ENCODE measurements around the gene ZXDB. TPM values are rescaled to one million over a fixed set of nuclear protein-coding genes. Genes with fewer than 3 reads are reported as not detected.

The ZXDB gene
- total and polyA plus RNA-seq, 2 of the 13 experiments (the other 11 are each of a cell fraction or from before 2014, with no cell fraction given): 4.5 to 9.0 TPM

DNA sequence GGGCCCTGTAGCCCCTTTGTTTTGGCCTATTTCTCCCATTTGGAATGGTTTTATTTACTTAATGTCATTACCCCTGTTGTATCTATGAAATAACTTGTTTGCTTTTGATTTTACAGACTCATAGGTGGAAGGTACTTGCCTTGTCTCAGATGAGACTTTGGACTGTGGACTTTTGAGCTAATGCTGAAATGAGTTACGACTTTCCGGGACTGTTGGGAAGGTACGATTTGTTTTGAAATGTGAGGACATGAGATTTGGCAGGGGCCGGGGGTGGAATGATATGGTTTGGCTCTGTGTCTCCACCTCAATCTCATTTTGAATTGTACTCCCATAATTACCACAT lies 48.8 kb downstream of the ZXDB start (continued):
- TF ChIP-seq ZNF230 (CRISPR knock-in tag; IDR thresholded peaks at IDR 0.05) (no peak), GABPA (IDR thresholded peaks at IDR 0.05; ENCODE audit: low read depth, low read length) (no peak), GABPA (CRISPR knock-in tag; IDR thresholded peaks at IDR 0.05; ENCODE audit: low read depth) (0 out of 2 replicates have a peak, but pooled peaks have one; percentile 18), FOXA3 (CRISPR knock-in tag; IDR thresholded peaks at IDR 0.05) (peak; percentile 62), ZNF616 (CRISPR knock-in tag; IDR thresholded peaks at IDR 0.05; ENCODE audit: low read depth) (no peak), NR1H2 (CRISPR knock-in tag; IDR thresholded peaks at IDR 0.05; ENCODE audit: borderline replicate concordance, low read depth) (no peak), SMARCC2 (IDR thresholded peaks at IDR 0.05) (no peak), CCDC6 (CRISPR knock-in tag; IDR thresholded peaks at IDR 0.05) (no peak), ZNF768 (CRISPR knock-in tag; IDR thresholded peaks at IDR 0.05) (no peak), KAT8 (CRISPR knock-in tag; IDR thresholded peaks at IDR 0.05) (no peak), POGZ (CRISPR knock-in tag; IDR thresholded peaks at IDR 0.05) (peak; percentile 64; the same call in 1 of the 2 replicates), ZNF207 (IDR thresholded peaks at IDR 0.05; ENCODE audit: borderline replicate concordance) (no peak), ZNF569 (CRISPR knock-in tag; IDR thresholded peaks at IDR 0.05; ENCODE audit: borderline replicate concordance) (no peak), ZBTB3 (CRISPR knock-in tag; IDR thresholded peaks at IDR 0.05; ENCODE audit: borderline replicate concordance, low read depth) (no peak)
- TF ChIP-seq, protein P1, sequence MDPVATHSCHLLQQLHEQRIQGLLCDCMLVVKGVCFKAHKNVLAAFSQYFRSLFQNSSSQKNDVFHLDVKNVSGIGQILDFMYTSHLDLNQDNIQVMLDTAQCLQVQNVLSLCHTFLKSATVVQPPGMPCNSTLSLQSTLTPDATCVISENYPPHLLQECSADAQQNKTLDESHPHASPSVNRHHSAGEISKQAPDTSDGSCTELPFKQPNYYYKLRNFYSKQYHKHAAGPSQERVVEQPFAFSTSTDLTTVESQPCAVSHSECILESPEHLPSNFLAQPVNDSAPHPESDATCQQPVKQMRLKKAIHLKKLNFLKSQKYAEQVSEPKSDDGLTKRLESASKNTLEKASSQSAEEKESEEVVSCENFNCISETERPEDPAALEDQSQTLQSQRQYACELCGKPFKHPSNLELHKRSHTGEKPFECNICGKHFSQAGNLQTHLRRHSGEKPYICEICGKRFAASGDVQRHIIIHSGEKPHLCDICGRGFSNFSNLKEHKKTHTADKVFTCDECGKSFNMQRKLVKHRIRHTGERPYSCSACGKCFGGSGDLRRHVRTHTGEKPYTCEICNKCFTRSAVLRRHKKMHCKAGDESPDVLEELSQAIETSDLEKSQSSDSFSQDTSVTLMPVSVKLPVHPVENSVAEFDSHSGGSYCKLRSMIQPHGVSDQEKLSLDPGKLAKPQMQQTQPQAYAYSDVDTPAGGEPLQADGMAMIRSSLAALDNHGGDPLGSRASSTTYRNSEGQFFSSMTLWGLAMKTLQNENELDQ (CRISPR knock-in tag; IDR thresholded peaks at IDR 0.05; ENCODE audit: borderline replicate concordance): no peak
- TF ChIP-seq, protein P2, sequence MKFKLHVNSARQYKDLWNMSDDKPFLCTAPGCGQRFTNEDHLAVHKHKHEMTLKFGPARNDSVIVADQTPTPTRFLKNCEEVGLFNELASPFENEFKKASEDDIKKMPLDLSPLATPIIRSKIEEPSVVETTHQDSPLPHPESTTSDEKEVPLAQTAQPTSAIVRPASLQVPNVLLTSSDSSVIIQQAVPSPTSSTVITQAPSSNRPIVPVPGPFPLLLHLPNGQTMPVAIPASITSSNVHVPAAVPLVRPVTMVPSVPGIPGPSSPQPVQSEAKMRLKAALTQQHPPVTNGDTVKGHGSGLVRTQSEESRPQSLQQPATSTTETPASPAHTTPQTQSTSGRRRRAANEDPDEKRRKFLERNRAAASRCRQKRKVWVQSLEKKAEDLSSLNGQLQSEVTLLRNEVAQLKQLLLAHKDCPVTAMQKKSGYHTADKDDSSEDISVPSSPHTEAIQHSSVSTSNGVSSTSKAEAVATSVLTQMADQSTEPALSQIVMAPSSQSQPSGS (CRISPR knock-in tag; IDR thresholded peaks at IDR 0.05): no peak
- TF ChIP-seq, protein P3, sequence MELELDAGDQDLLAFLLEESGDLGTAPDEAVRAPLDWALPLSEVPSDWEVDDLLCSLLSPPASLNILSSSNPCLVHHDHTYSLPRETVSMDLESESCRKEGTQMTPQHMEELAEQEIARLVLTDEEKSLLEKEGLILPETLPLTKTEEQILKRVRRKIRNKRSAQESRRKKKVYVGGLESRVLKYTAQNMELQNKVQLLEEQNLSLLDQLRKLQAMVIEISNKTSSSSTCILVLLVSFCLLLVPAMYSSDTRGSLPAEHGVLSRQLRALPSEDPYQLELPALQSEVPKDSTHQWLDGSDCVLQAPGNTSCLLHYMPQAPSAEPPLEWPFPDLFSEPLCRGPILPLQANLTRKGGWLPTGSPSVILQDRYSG (CRISPR knock-in tag; IDR thresholded peaks at IDR 0.05): no peak
- TF ChIP-seq, protein P4, sequence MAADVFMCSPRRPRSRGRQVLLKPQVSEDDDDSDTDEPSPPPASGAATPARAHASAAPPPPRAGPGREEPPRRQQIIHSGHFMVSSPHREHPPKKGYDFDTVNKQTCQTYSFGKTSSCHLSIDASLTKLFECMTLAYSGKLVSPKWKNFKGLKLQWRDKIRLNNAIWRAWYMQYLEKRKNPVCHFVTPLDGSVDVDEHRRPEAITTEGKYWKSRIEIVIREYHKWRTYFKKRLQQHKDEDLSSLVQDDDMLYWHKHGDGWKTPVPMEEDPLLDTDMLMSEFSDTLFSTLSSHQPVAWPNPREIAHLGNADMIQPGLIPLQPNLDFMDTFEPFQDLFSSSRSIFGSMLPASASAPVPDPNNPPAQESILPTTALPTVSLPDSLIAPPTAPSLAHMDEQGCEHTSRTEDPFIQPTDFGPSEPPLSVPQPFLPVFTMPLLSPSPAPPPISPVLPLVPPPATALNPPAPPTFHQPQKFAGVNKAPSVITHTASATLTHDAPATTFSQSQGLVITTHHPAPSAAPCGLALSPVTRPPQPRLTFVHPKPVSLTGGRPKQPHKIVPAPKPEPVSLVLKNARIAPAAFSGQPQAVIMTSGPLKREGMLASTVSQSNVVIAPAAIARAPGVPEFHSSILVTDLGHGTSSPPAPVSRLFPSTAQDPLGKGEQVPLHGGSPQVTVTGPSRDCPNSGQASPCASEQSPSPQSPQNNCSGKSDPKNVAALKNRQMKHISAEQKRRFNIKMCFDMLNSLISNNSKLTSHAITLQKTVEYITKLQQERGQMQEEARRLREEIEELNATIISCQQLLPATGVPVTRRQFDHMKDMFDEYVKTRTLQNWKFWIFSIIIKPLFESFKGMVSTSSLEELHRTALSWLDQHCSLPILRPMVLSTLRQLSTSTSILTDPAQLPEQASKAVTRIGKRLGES (CRISPR knock-in tag; IDR thresholded peaks at IDR 0.05; ENCODE audit: borderline replicate concordance): no peak
